ENCODE measurements around the gene SIX1.

DNA sequence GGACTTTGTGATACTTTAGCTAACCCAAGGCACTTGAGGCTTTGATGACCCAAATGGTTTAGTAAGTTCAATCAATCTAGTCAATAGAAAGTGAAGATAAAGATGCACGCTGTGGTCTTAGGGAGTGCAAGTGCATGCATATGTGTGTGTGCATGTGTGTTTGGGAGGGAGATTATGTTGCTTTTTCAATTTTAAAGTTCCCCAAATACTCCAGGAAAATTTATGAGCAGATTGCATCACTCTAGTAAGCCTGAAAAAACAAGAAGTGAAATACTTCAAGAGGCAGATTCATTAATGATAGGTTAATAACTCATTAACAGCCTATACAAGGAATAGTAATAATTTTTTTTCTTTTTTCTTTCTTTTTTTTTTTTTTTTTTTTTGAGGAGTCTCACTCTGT is 12.4 kb upstream of the SIX1 start:
- no peak for TF ChIP-seq POLR2A (IDR thresholded peaks at IDR 0.05)
- TF ChIP-seq CTCF (IDR thresholded peaks at IDR 0.05 in 8 of 11, conservative IDR thresholded peaks at IDR 0.05 in 3 of 11), result no peak
- no peak for TF ChIP-seq POLR2AphosphoS5 (IDR thresholded peaks at IDR 0.05)

Data from spleen (tissue), 7 donors.